Panc1 (cell line): ENCODE measurements around the gene GDI2. TPM values are rescaled to one million over a fixed set of nuclear protein-coding genes. Genes with fewer than 3 reads are reported as not detected.

Experiments
- ATAC-seq: fragments of 200-7000 bp; cut with Tn5 transposase; 2 replicates; pipeline ENCODE4 v1.9.1; 2020; ENCODE audit warnings: mild to moderate bottlenecking, moderate library complexity
- BruUV-seq: library from RNA; stranded (reverse); fragments of 400-500 nt; replicated peaks from 2 replicates; lab custom pipeline; 2021; lab: Mats Ljungman, UMichigan
- CTCF ChIA-PET: fragments of 300-600 bp; sonication (Branson Sonifier 250); formaldehyde crosslinking; loops from one replicate; lab custom pipeline; 2022; ENCODE audit warnings: antibody characterized with exemption; lab: Charles Lee
- POLR2A ChIA-PET: fragments of 300-600 bp; sonication (Branson Sonifier 250); formaldehyde crosslinking; loops from one replicate; lab custom pipeline; 2022; ENCODE audit warnings: antibody characterized with exemption; lab: Charles Lee
- DNase-seq: peaks from one replicate; pipeline ENCODE4 v3.0.0-alpha.2; 2010; ENCODE audit warnings: low read depth, low spot score
- H3K27ac ChIP-seq: 2 replicates; pipeline ENCODE4 v1.5.1; 2011; ENCODE audit warnings: mild to moderate bottlenecking, low read length, inconsistent platforms
- H3K27me3 ChIP-seq: fragments of 200-500 bp; sonication (Bioruptor generic); 2 replicates; pipeline ENCODE4 v1.6.0; 2014; ENCODE audit warnings: low read length, inconsistent platforms; ENCODE audit not compliant: control insufficient read depth, insufficient read depth
- H3K36me3 ChIP-seq: fragments of 200-500 bp; sonication (Bioruptor generic); 2 replicates; pipeline ENCODE4 v1.5.1; 2014; ENCODE audit warnings: inconsistent platforms, mild to moderate bottlenecking, low read length, moderate library complexity; ENCODE audit not compliant: control insufficient read depth, insufficient read depth
- H3K4me1 ChIP-seq: 2 replicates; pipeline ENCODE4 v1.5.1; 2011; ENCODE audit warnings: inconsistent platforms, mild to moderate bottlenecking, low read length, moderate library complexity; ENCODE audit not compliant: control insufficient read depth, insufficient read depth
- H3K4me3 ChIP-seq, 2 experiments: 2 replicates each; pipeline ENCODE4 v1.5.1; 2011 to 2012; ENCODE audit warnings: low read depth in 2 of 2, low read length in 2 of 2, mild to moderate bottlenecking in 2 of 2, inconsistent platforms in 1 of 2, moderate library complexity in 1 of 2
- H3K9me3 ChIP-seq: fragments of 200-500 bp; sonication (Bioruptor generic); 2 replicates; pipeline ENCODE4 v1.5.1; 2014; ENCODE audit warnings: low read depth, mild to moderate bottlenecking, inconsistent platforms, low read length, moderate library complexity; ENCODE audit not compliant: control insufficient read depth, insufficient read depth
- CTCF ChIP-seq: fragments of 450-650 bp; IDR thresholded peaks from 2 replicates; pipeline ENCODE4 v1.5.1; 2017; ENCODE audit warnings: mild to moderate bottlenecking
- POLR2AphosphoS5 ChIP-seq: IDR thresholded peaks from 2 replicates; pipeline ENCODE4 v1.6.1; 2012; ENCODE audit warnings: mild to moderate bottlenecking, low read depth, low read length, moderate library complexity
- SIN3A ChIP-seq: IDR thresholded peaks from 2 replicates; pipeline ENCODE4 v1.6.1; 2012; ENCODE audit warnings: low read depth, mild to moderate bottlenecking, low read length, moderate library complexity, borderline replicate concordance; ENCODE audit not compliant: insufficient read depth
- TCF7L2 ChIP-seq: IDR thresholded peaks from 2 replicates; pipeline ENCODE4 v1.6.1; 2011; ENCODE audit warnings: mild to moderate bottlenecking, low read depth, low read length, inconsistent platforms
- in situ Hi-C: cut with HindIII; loops from 2 replicates; pipeline ENCODE4 v1.10.0; 2016; ENCODE audit warnings: low sequenced_read_pairs, low pct_unique_long_range_greater_than_20kb
- intact Hi-C: fragments of 100-400 bp; cut with micrococcal nuclease; formaldehyde crosslinking; loops from one replicate; pipeline ENCODE4 v1.10.0; 2022; ENCODE audit not compliant: unreplicated experiment
- total RNA-seq: library from RNA; stranded (reverse); gene quantifications from one replicate; pipeline ENCODE4 v1.2.1, GENCODE V29; 2021; ENCODE audit not compliant: unreplicated experiment
- TF ChIP-seq, protein P1 (sequence below), 2 experiments: IDR thresholded peaks; 2 replicates each; pipeline ENCODE4 v1.6.1; 2011 to 2012; ENCODE audit warnings: low read depth in 2 of 2, control low read depth in 1 of 2, low read length in 1 of 2, mild to moderate bottlenecking in 1 of 2, moderate library complexity in 1 of 2; ENCODE audit not compliant: insufficient read depth in 1 of 2

The GDI2 gene
- total RNA-seq, 1 experiment from 2014 or later, result 130 TPM

- no peak overlapping the region for H3K27ac ChIP-seq
- peaks cover 6% of the 10 kb centered on the region; the same call in 1 of the 2 replicates for H3K36me3 ChIP-seq
- H3K27me3 ChIP-seq, result no peaks in the 10 kb centered on the region
- TF ChIP-seq POLR2AphosphoS5 (no peak), TCF7L2 (no peak), SIN3A (no peak), CTCF (no peak)
- TF ChIP-seq, protein P1, sequence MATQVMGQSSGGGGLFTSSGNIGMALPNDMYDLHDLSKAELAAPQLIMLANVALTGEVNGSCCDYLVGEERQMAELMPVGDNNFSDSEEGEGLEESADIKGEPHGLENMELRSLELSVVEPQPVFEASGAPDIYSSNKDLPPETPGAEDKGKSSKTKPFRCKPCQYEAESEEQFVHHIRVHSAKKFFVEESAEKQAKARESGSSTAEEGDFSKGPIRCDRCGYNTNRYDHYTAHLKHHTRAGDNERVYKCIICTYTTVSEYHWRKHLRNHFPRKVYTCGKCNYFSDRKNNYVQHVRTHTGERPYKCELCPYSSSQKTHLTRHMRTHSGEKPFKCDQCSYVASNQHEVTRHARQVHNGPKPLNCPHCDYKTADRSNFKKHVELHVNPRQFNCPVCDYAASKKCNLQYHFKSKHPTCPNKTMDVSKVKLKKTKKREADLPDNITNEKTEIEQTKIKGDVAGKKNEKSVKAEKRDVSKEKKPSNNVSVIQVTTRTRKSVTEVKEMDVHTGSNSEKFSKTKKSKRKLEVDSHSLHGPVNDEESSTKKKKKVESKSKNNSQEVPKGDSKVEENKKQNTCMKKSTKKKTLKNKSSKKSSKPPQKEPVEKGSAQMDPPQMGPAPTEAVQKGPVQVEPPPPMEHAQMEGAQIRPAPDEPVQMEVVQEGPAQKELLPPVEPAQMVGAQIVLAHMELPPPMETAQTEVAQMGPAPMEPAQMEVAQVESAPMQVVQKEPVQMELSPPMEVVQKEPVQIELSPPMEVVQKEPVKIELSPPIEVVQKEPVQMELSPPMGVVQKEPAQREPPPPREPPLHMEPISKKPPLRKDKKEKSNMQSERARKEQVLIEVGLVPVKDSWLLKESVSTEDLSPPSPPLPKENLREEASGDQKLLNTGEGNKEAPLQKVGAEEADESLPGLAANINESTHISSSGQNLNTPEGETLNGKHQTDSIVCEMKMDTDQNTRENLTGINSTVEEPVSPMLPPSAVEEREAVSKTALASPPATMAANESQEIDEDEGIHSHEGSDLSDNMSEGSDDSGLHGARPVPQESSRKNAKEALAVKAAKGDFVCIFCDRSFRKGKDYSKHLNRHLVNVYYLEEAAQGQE (IDR thresholded peaks at IDR 0.05; ENCODE audit: insufficient read depth in 1 of 2, low read depth in 2 of 2, low read length in 1 of 2), result no peak
- ATAC-seq (no peak), DNase-seq (no peak)
- no peaks in the 10 kb centered on the region for H3K9me3 ChIP-seq
- CTCF ChIA-PET, result no interaction called here
- POLR2A ChIA-PET, result interaction anchor here (0.5 kb wide), 1 partner anchor 139 kb away, joined by 11 read pairs; no protein-coding TSS in a partner anchor
- in situ Hi-C loops, result no loop called here
- intact Hi-C loops, result no loop called here
- BruUV-seq, result no TSS peak
- no peak overlapping the region for H3K4me3 ChIP-seq
- peaks cover 17% of the 10 kb centered on the region; the same call in 1 of the 2 replicates for H3K4me1 ChIP-seq
Measured at GRCh38 chr10:5806745-5807144, 6.5 kb downstream of the GDI2 start.

DNA sequence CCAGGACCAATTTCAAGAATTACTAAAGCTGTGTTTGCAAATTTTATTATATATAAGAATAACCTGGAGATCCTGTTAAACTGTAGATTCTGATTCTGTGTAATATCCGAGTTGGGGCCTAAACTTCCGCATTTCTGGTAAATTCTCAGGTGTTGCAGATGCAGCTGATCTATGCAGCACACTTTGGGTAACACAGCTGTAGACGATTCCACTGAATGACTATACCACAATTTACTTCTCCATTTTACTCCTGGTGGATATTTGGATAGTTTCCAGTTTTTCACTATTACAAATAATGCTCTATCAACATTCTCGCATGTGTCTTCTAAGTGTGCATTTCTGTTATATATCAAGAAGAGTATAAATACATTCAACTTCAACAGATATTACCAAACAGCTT lies 7.5 kb downstream of the GDI2 start:
- no peak overlapping the region for H3K4me3 ChIP-seq
- peaks cover 6% of the 10 kb centered on the region; the same call in 1 of the 2 replicates for H3K36me3 ChIP-seq
- ChIA-PET CTCF (interaction anchor here (0.7 kb wide), 1 partner anchor 91 kb away, joined by 10 read pairs; no protein-coding TSS in a partner anchor), POLR2A (no interaction called here)
- H3K9me3 ChIP-seq, result no peaks in the 10 kb centered on the region
- ATAC-seq, result no peak
- TF ChIP-seq CTCF, result no peak
- TF ChIP-seq SIN3A, result no peak
- TF ChIP-seq TCF7L2, result no peak
- TF ChIP-seq, protein P1 (IDR thresholded peaks at IDR 0.05; ENCODE audit: insufficient read depth in 1 of 2, low read depth in 2 of 2, low read length in 1 of 2), result no peak
- TF ChIP-seq POLR2AphosphoS5, result no peak
- peaks cover 15% of the 10 kb centered on the region; the same call in 1 of the 2 replicates for H3K4me1 ChIP-seq
- no peak for DNase-seq
- intact Hi-C loops (no loop called here), in situ Hi-C loops (no loop called here)
- H3K27me3 ChIP-seq, result no peaks in the 10 kb centered on the region
- no TSS peak for BruUV-seq
- no peak overlapping the region for H3K27ac ChIP-seq
